Adrenal gland (tissue), 12 donors: ENCODE data around the gene MRPL17. TPM values are rescaled to one million over a fixed set of nuclear protein-coding genes. Genes with fewer than 3 reads are reported as not detected.

Experiments used
- DNase-seq, 7 donors: peaks; one replicate each; pipeline ENCODE4 v3.0.0-alpha.2; 2019 to 2020
- H3K27ac ChIP-seq, 5 donors: fragments of 200-600 bp; sonication (generic) in 4 of 5; 1 replicate in 3 of 5; 2 replicates in 2 of 5; pipeline versions ENCODE4 v1.5.1 to v1.8.0; 2016 to 2020; ENCODE audit warnings: mild to moderate bottlenecking in 1 of 5
- H3K27me3 ChIP-seq: fragments of 200-600 bp; 2 replicates; pipeline ENCODE4 v1.8.0; 2021
- H3K36me3 ChIP-seq, 2 donors: fragments of 200-600 bp; replicated peaks in 1 of 2; 1 replicate in 1 of 2; 2 replicates in 1 of 2; pipeline versions ENCODE4 v1.5.1 to v1.8.0; 2018 to 2022
- H3K4me1 ChIP-seq, 2 donors: fragments of 200-600 bp; replicated peaks in 1 of 2; 1 replicate in 1 of 2; 2 replicates in 1 of 2; pipeline versions ENCODE4 v1.5.1 to v1.8.0; 2018 to 2021
- H3K4me3 ChIP-seq, 4 donors: fragments of 200-600 bp; sonication (generic) in 3 of 4; one replicate each; pipeline ENCODE4 v1.5.1; 2016 to 2018
- H3K9me3 ChIP-seq, 3 donors: fragments of 200-600 bp; sonication (generic) in 1 of 3; replicated peaks in 1 of 3; 1 replicate in 2 of 3; 2 replicates in 1 of 3; pipeline versions ENCODE4 v1.5.1 to v1.8.0; 2016 to 2021
- POLR2A ChIP-seq, 2 donors: fragments of 450-650 bp; IDR thresholded peaks; one replicate each; pipeline ENCODE4 v1.6.1; 2017; ENCODE audit warnings: antibody characterized with exemption in 2 of 2, mild to moderate bottlenecking in 2 of 2, moderate library complexity in 1 of 2
- WGBS, 4 donors: extraction: QIAGEN DNeasy Blood & Tissue Kit in 2 of 4; methylation state at CpG; one replicate each; pipeline versions ENCODE4 v1.1.5 to v1.1.7; 2013 to 2017; 5-methylcytosine and 5-hydroxymethylcytosine counted together
- intact Hi-C, 2 donors: fragments of 100-400 bp; cut with DNase I; formaldehyde crosslinking; loops; one replicate each; pipeline versions ENCODE4 v1.14.1 to v1.15.0; 2022 to 2023
- polyA plus RNA-seq, 3 donors: library from polyadenylated mRNA; stranded (reverse); fragments of 200-250 nt in 2 of 3; fragments of 350-450 nt in 1 of 3; fragmentation: Illumina TruSeq in 1 of 3; extraction: RNeasy Lipid Tissue Mini Kit (QIAGEN cat#74804) in 1 of 3; gene quantifications; one replicate each; pipeline ENCODE4 v1.2.3, GENCODE V29; 2013 to 2014
- total RNA-seq, 9 donors: library from RNA; depleted of rRNA in 4 of 9; stranded (reverse); fragments of >200 nt in 4 of 9; fragments of 120-200 nt in 1 of 9; fragmentation: NEBNext Ultra II Directional in 1 of 9; extraction: Animal tissue kit (Norgen Biotek cat#: 25700) in 1 of 9; gene quantifications; one replicate each; pipeline versions ENCODE4 v1.1.0 to v1.2.4, GENCODE V29; 2013 to 2023
- TF ChIP-seq, protein P1 (sequence below), 6 experiments: fragments of 450-650 bp in 4 of 6; fragments of 200-600 bp in 2 of 6; sonication (generic) in 1 of 6; IDR thresholded peaks; 1 replicate in 5 of 6; 2 replicates in 1 of 6; pipeline versions ENCODE4 v1.5.1 to v1.8.0; 2016 to 2021; ENCODE audit warnings: antibody characterized with exemption in 6 of 6, mild to moderate bottlenecking in 2 of 6, moderate library complexity in 1 of 6
- donor health status: healthy with polysubstance abuse.
- donor health status: Bipolar disorder and iron deficiency.
- donor health status: DM: yes; HTN: yes; CAD: no.
- donor health status: DM: no; HTN: no; CAD: no.
- donor health status: DM: no; HTN: no; CAD: no.
- donor health status: DM: yes; HTN: yes; CAD: no.

The MRPL17 gene
- total and polyA plus RNA-seq, 12 donors = 51.2 to 532 (median 80.6) TPM

GRCh38 chr11:6650980-6651379 is 32.2 kb downstream of the MRPL17 start:
- Histone ChIP-seq H3K4me1 (peaks cover 0 to 13% of the 10 kb centered on the region in 2 donors), H3K27ac (no peak overlapping the region), H3K9me3 (no peaks in the 10 kb centered on the region), H3K4me3 (no peak overlapping the region), H3K27me3 (peaks cover 3% of the 10 kb centered on the region), H3K36me3 (no peaks in the 10 kb centered on the region)
- 50 to 66% (median 64%) methylated on average over 6 of the region's 6 CpGs for WGBS, 4 donors
- intact Hi-C loops = no loop called here
- TF ChIP-seq, protein P1, sequence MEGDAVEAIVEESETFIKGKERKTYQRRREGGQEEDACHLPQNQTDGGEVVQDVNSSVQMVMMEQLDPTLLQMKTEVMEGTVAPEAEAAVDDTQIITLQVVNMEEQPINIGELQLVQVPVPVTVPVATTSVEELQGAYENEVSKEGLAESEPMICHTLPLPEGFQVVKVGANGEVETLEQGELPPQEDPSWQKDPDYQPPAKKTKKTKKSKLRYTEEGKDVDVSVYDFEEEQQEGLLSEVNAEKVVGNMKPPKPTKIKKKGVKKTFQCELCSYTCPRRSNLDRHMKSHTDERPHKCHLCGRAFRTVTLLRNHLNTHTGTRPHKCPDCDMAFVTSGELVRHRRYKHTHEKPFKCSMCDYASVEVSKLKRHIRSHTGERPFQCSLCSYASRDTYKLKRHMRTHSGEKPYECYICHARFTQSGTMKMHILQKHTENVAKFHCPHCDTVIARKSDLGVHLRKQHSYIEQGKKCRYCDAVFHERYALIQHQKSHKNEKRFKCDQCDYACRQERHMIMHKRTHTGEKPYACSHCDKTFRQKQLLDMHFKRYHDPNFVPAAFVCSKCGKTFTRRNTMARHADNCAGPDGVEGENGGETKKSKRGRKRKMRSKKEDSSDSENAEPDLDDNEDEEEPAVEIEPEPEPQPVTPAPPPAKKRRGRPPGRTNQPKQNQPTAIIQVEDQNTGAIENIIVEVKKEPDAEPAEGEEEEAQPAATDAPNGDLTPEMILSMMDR (IDR thresholded peaks at IDR 0.05) = no peak
- no peak for TF ChIP-seq POLR2A (IDR thresholded peaks at IDR 0.05)
- DNase-seq = no peak

DNA sequence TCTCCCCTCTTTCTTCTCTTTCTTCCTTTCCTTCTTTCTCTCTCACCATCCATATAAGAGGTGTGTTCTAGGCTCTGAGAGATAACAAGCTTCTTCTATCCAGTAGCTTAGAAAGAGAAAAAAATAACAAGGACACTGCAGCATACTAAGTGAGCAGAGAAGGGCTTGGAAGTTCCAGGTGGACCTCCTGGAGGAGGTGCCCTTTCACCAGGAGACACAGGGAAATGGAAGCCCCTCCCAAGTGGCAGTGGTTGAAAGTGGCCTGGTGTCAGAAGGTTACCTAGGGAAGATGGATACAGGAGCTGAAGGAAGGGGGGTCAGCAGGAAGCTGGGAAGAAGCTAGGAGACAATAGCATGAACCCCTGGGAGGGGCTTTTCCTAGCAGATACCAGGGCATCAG is 33.0 kb downstream of the MRPL17 start:
- Histone ChIP-seq H3K27ac (no peak overlapping the region), H3K9me3 (no peaks in the 10 kb centered on the region), H3K27me3 (peaks cover 3% of the 10 kb centered on the region), H3K36me3 (no peaks in the 10 kb centered on the region), H3K4me3 (no peak overlapping the region), H3K4me1 (peaks cover 0 to 18% of the 10 kb centered on the region in 2 donors)
- DNase-seq = no peak
- intact Hi-C loops = no loop called here
- no peak for TF ChIP-seq POLR2A (IDR thresholded peaks at IDR 0.05)
- TF ChIP-seq, protein P1 (IDR thresholded peaks at IDR 0.05) = no peak

- H3K27ac ChIP-seq = peak overlapping the region in 1 of 5 donors; percentile 29
- intact Hi-C loops = no loop called here
- H3K4me3 ChIP-seq = no peak overlapping the region
- no peak for TF ChIP-seq POLR2A (IDR thresholded peaks at IDR 0.05)
- TF ChIP-seq, protein P1 (IDR thresholded peaks at IDR 0.05) = no peak
- H3K9me3 ChIP-seq = no peaks in the 10 kb centered on the region
- no peaks in the 10 kb centered on the region for H3K36me3 ChIP-seq
- peaks cover 0 to 18% of the 10 kb centered on the region in 2 donors for H3K4me1 ChIP-seq
- 60 to 76% (median 60%) methylated on average over 1 of the region's 1 CpG for WGBS, 4 donors
- peak in 1 of 7 donors; percentile 26 for DNase-seq
- peaks cover 3% of the 10 kb centered on the region for H3K27me3 ChIP-seq
These were observed 34.6 kb downstream of the MRPL17 start for GRCh38 chr11:6648501-6648900.

GRCh38 chr11:6647836-6648235 is 35.3 kb downstream of the MRPL17 start:
- peaks cover 0 to 18% of the 10 kb centered on the region in 2 donors for H3K4me1 ChIP-seq
- no peak for DNase-seq
- H3K27ac ChIP-seq = peak overlapping the region in 1 of 5 donors; percentile 32

More at GRCh38 chr11:6647836-6648235, 35.3 kb downstream of the MRPL17 start:
- H3K27me3 ChIP-seq = peaks cover 3% of the 10 kb centered on the region
- no peak for TF ChIP-seq POLR2A (IDR thresholded peaks at IDR 0.05)
- TF ChIP-seq, protein P1 (IDR thresholded peaks at IDR 0.05) = no peak
- intact Hi-C loops = no loop called here
- H3K4me3 ChIP-seq = no peak overlapping the region
- no peaks in the 10 kb centered on the region for H3K9me3 ChIP-seq
- no peaks in the 10 kb centered on the region for H3K36me3 ChIP-seq
- 88 to 93% (median 89%) methylated on average over 2 of the region's 2 CpGs for WGBS, 4 donors
